Kidney (tissue), 14 donors: ENCODE results near the gene ZNF618. TPM values are rescaled to one million over a fixed set of nuclear protein-coding genes. Genes with fewer than 3 reads are reported as not detected.

ENCODE experiments used
- DNase-seq, 5 donors: peaks; one replicate each; pipeline ENCODE4 v3.0.0-alpha.2; 2013 to 2020
- FAIRE-seq: peaks from 2 replicates; lab custom pipeline; 2012; peaks lifted over from hg19 to GRCh38; lab: Jason Lieb, UNC
- H3K27ac ChIP-seq, 2 donors: one replicate each; pipeline ENCODE4 v1.7.0; 2013; ENCODE audit warnings: low read depth in 2 of 2, low read length in 2 of 2, inconsistent platforms in 1 of 2
- H3K27me3 ChIP-seq: one replicate; pipeline ENCODE4 v1.7.1; 2013; ENCODE audit warnings: low read length, inconsistent platforms; ENCODE audit not compliant: control insufficient read depth, insufficient read depth
- H3K36me3 ChIP-seq, 3 donors: one replicate each; pipeline versions ENCODE4 v1.7.0 to v1.7.1; 2013; ENCODE audit warnings: low read length in 3 of 3, control low read depth in 1 of 3, inconsistent platforms in 1 of 3; ENCODE audit not compliant: insufficient read depth in 3 of 3, control insufficient read depth in 2 of 3
- H3K4me1 ChIP-seq, 3 donors: one replicate each; pipeline versions ENCODE4 v1.7.0 to v1.7.1; 2013; ENCODE audit warnings: low read length in 3 of 3, inconsistent platforms in 1 of 3, low read depth in 1 of 3; ENCODE audit not compliant: control insufficient read depth in 2 of 3, insufficient read depth in 2 of 3
- H3K4me3 ChIP-seq, 3 donors: one replicate each; pipeline versions ENCODE4 v1.7.0 to v1.8.1; 2013; ENCODE audit warnings: low read length in 3 of 3, control low read depth in 1 of 3, inconsistent platforms in 1 of 3
- H3K9ac ChIP-seq, 3 donors: one replicate each; pipeline versions ENCODE4 v1.7.0 to v1.7.1; 2013; ENCODE audit warnings: low read length in 3 of 3, control low read depth in 1 of 3, inconsistent platforms in 1 of 3
- H3K9me3 ChIP-seq, 3 donors: one replicate each; pipeline versions ENCODE4 v1.7.0 to v1.7.1; 2013; ENCODE audit warnings: low read length in 3 of 3, control low read depth in 1 of 3, inconsistent platforms in 1 of 3; ENCODE audit not compliant: control insufficient read depth in 2 of 3, insufficient read depth in 1 of 3
- intact Hi-C: fragments of 100-400 bp; cut with DNase I; formaldehyde crosslinking; loops from one replicate; pipeline ENCODE4 v1.11.1; 2022
- polyA plus RNA-seq: library from polyadenylated mRNA; stranded (reverse); fragments of 350-450 nt; fragmentation: Illumina TruSeq; extraction: RNeasy Lipid Tissue Mini Kit (QIAGEN cat#74804); gene quantifications from one replicate; pipeline ENCODE4 v1.2.3, GENCODE V29; 2014; ENCODE audit warnings: low read depth, low replicate concordance; ENCODE audit not compliant: insufficient read depth
- total RNA-seq: library from RNA; stranded (reverse); fragmentation: NEBNext Ultra II Directional; extraction: Animal tissue kit (Norgen Biotek cat#: 25700); gene quantifications from one replicate; pipeline ENCODE4 v1.2.1, GENCODE V29; 2021
- TF ChIP-seq, protein P1 (sequence below): IDR thresholded peaks from 3 replicates; pipeline ENCODE4 v1.5.1; 2012; ENCODE audit warnings: mild to moderate bottlenecking, moderate library complexity, borderline replicate concordance; ENCODE audit not compliant: insufficient read depth; ENCODE audit errors: extremely low read depth
- donor health status: control.
- donor health status: control.
- donor health status: control.
- donor health status: control.
- donor health status: control.
- donor health status: DM: yes; HTN: yes; CAD: no.
- donor health status: Normal renal cell carcinoma (clear cell type).

Gene ZNF618
- total and polyA plus RNA-seq, 2 donors from 2014 or later = 5.6 to 31.9 TPM

DNA sequence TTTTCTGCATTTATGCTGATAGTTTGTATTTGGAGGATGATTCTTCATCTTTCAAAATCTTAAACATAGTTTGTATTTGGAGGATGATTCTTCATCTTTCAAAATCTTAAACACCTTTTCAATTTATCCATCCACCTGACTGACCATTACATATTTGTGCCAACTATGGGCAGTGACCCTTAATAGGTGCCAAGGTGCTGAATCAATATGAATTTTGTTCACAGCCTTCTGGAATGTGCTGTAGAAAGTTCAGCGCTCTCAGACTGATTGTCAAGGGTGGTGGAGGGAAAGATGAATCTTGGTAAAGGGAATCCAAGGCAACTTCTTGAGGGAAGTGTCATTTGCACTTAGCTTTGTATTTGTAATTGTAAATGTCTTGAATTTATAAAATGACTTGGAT lies 18.1 kb downstream of the ZNF618 start:
- FAIRE-seq (no peak), DNase-seq (no peak)
- Histone ChIP-seq H3K27ac (no peak overlapping the region), H3K27me3 (no peaks in the 10 kb centered on the region), H3K9me3 (no peaks in the 10 kb centered on the region), H3K36me3 (no peaks in the 10 kb centered on the region), H3K4me3 (no peak overlapping the region), H3K9ac (no peak overlapping the region), H3K4me1 (peaks cover 0 to 6% (median 5%) of the 10 kb centered on the region in 3 donors)
- TF ChIP-seq, protein P1, sequence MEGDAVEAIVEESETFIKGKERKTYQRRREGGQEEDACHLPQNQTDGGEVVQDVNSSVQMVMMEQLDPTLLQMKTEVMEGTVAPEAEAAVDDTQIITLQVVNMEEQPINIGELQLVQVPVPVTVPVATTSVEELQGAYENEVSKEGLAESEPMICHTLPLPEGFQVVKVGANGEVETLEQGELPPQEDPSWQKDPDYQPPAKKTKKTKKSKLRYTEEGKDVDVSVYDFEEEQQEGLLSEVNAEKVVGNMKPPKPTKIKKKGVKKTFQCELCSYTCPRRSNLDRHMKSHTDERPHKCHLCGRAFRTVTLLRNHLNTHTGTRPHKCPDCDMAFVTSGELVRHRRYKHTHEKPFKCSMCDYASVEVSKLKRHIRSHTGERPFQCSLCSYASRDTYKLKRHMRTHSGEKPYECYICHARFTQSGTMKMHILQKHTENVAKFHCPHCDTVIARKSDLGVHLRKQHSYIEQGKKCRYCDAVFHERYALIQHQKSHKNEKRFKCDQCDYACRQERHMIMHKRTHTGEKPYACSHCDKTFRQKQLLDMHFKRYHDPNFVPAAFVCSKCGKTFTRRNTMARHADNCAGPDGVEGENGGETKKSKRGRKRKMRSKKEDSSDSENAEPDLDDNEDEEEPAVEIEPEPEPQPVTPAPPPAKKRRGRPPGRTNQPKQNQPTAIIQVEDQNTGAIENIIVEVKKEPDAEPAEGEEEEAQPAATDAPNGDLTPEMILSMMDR = no peak
- intact Hi-C loops = no loop called here

GRCh38 chr9:113895526-113895925 lies 19.4 kb downstream of the ZNF618 start:
- intact Hi-C loops = no loop called here
- DNase-seq = no peak
- no peak for FAIRE-seq
- H3K27me3 ChIP-seq = no peaks in the 10 kb centered on the region
- TF ChIP-seq, protein P1 = no peak
- H3K4me3 ChIP-seq = no peak overlapping the region
- H3K27ac ChIP-seq = no peak overlapping the region
- H3K4me1 ChIP-seq = peaks cover 0 to 6% (median 2%) of the 10 kb centered on the region in 3 donors
- no peak overlapping the region for H3K9ac ChIP-seq
- H3K36me3 ChIP-seq = no peaks in the 10 kb centered on the region
- no peaks in the 10 kb centered on the region for H3K9me3 ChIP-seq

DNA sequence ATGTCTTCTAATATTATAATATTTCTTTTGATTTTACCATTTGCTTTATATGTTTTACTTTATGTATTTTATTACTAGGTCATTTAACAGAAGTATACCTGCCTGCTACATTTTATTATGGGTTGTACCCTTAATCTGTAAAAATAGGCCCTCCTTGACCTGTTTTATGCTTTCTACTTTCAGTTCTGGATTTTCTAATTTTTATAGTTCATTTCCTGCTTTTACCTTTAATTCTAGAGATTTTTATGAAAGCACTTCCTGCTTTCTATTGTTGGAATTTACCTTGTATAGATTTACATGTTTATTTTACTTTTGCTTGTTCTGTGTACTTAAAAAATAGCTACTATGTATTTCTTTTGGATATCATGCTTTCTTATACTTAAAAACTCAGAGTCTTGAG lies 20.6 kb downstream of the ZNF618 start:
- no peak for FAIRE-seq

More for the DNA sequence above, 20.6 kb downstream of the ZNF618 start:
- H3K4me1 ChIP-seq = peaks cover 0 to 12% (median 5%) of the 10 kb centered on the region in 3 donors
- H3K27ac ChIP-seq = no peak overlapping the region
- H3K27me3 ChIP-seq = no peaks in the 10 kb centered on the region
- H3K36me3 ChIP-seq = no peaks in the 10 kb centered on the region
- intact Hi-C loops = no loop called here
- H3K9ac ChIP-seq = no peak overlapping the region
- no peak for DNase-seq
- TF ChIP-seq, protein P1 = no peak
- no peak overlapping the region for H3K4me3 ChIP-seq
- no peaks in the 10 kb centered on the region for H3K9me3 ChIP-seq
